Neural crest cell (in vitro differentiated cells): ENCODE measurements around the gene PLEKHG1. TPM values are rescaled to one million over a fixed set of nuclear protein-coding genes. Genes with fewer than 3 reads are reported as not detected.

Experiments used
- DNase-seq: peaks from one replicate; pipeline ENCODE4 v3.0.0; 2021; ENCODE audit warnings: low read depth, mixed read lengths, low spot score
- H3K27ac Mint-ChIP-seq: one replicate; pipeline ENCODE4 v1.8.0; 2021; ENCODE audit warnings: mild to moderate bottlenecking, mixed read lengths; ENCODE audit not compliant: unreplicated experiment
- H3K27me3 Mint-ChIP-seq: 2 replicates; pipeline ENCODE4 v1.8.0; 2021; ENCODE audit warnings: low read depth, mild to moderate bottlenecking, mixed read lengths
- H3K36me3 Mint-ChIP-seq: 2 replicates; pipeline ENCODE4 v1.8.0; 2021; ENCODE audit warnings: low read depth, mild to moderate bottlenecking, mixed read lengths
- H3K4me1 Mint-ChIP-seq: 2 replicates; pipeline ENCODE4 v1.8.0; 2021; ENCODE audit warnings: mixed read lengths
- H3K4me3 Mint-ChIP-seq: one replicate; pipeline ENCODE4 v1.8.0; 2021; ENCODE audit warnings: mild to moderate bottlenecking, mixed read lengths
- H3K9me3 Mint-ChIP-seq: 2 replicates; pipeline ENCODE4 v1.8.0; 2021; ENCODE audit warnings: mixed read lengths
- CTCF ChIP-seq: fragments of 200-600 bp; sonication (generic); conservative IDR thresholded peaks from 2 replicates; pipeline ENCODE4 v1.5.0; 2021; ENCODE audit warnings: antibody characterized with exemption, mild to moderate bottlenecking
- long read RNA-seq: library from polyadenylated mRNA; unstranded; transcript quantifications from one replicate; pipeline ENCODE4 v2.0.0, GENCODE V29; 2020
- total RNA-seq: library from RNA; stranded (reverse); gene quantifications from 2 replicates; pipeline ENCODE4 v1.2.1, GENCODE V29; 2021

PLEKHG1 gene
- total RNA-seq: 25.7 and 27.6 TPM in 2 replicates
- long read RNA-seq, full-length matches to known transcripts: 1 of 23 reads
- long read RNA-seq, partial matches to known transcripts: 14 of 23 reads
- long read RNA-seq, other reads (novel, unspliced or antisense): 8 of 23 reads

DNA sequence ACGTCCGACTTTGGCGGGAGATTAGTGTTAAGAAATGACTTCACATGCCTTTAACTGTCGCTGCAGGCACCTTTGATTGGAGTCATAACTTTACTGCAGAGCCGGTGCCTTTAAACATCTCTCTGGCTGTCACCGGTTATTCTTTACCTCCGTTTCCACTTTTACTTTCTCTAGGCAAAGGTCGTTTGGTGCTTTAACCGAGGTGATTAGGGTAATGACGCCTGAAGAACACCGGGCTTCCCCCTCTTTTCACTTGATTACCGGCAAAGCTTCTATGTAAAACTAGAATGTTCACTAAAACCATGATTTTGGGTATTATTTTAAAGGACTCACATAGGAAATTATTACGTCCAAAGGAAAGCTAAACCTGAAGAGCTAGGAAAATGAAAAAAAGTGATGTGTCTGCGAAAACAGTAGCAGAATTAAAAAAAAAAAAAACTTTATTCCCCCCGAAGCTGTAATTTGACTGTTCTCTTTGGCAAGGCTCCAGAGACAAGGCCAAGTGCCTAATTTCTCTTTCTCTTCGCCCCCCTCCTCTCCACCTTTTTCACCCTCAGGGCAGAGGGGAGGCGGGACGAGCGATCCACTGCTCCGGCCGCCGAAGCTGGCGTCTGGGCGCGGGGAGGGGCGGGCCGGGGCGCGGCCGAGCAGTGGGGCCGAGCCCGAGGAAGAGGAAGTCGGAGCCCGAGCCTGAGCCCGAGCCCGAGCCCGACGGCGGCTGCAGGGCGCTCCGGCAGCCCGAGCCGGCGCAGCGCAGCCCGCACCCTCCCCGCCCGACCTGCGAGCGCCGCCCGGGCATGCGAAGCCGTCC, at the start of gene PLEKHG1:
TSS of gene PLEKHG1 (plus strand) at position 687 of the 811 bp plus-strand sequence. CDS start 133,797 bp downstream, outside the sequence.
- peaks cover 40% of the 10 kb centered on the region for H3K27me3 Mint-ChIP-seq
- H3K36me3 Mint-ChIP-seq: no peaks in the 10 kb centered on the region
- H3K9me3 Mint-ChIP-seq: no peaks in the 10 kb centered on the region

GRCh38 chr6:150550244-150550643, 49.4 kb upstream of the PLEKHG1 start:
- peaks cover 9% of the 10 kb centered on the region for H3K9me3 Mint-ChIP-seq
- peaks cover 23% of the 10 kb centered on the region for H3K4me1 Mint-ChIP-seq
- H3K27me3 Mint-ChIP-seq: no peaks in the 10 kb centered on the region
- H3K4me3 Mint-ChIP-seq: no peak overlapping the region
- no peak overlapping the region for H3K27ac Mint-ChIP-seq
- DNase-seq: no peak
- no peak for TF ChIP-seq CTCF
- H3K36me3 Mint-ChIP-seq: peaks cover 4% of the 10 kb centered on the region

More for the DNA sequence above, at the start of gene PLEKHG1:
- H3K4me3 Mint-ChIP-seq: peak within 1 kb of the TSS; percentile 99
- peak; percentile 63 for DNase-seq
- peak within 1 kb of the TSS; percentile 89 for H3K27ac Mint-ChIP-seq
- no peak for TF ChIP-seq CTCF
- H3K4me1 Mint-ChIP-seq: peaks cover 25% of the 10 kb centered on the region

GRCh38 chr6:150557043-150557599, 42.6 kb upstream of the PLEKHG1 start:
- H3K9me3 Mint-ChIP-seq: peaks cover 14% of the 10 kb centered on the region
- H3K27me3 Mint-ChIP-seq: no peaks in the 10 kb centered on the region
- no peak overlapping the region for H3K27ac Mint-ChIP-seq
- no peaks in the 10 kb centered on the region for H3K4me1 Mint-ChIP-seq
- no peak overlapping the region for H3K4me3 Mint-ChIP-seq
- TF ChIP-seq CTCF: no peak
- DNase-seq: no peak
- H3K36me3 Mint-ChIP-seq: peaks cover 4% of the 10 kb centered on the region

DNA sequence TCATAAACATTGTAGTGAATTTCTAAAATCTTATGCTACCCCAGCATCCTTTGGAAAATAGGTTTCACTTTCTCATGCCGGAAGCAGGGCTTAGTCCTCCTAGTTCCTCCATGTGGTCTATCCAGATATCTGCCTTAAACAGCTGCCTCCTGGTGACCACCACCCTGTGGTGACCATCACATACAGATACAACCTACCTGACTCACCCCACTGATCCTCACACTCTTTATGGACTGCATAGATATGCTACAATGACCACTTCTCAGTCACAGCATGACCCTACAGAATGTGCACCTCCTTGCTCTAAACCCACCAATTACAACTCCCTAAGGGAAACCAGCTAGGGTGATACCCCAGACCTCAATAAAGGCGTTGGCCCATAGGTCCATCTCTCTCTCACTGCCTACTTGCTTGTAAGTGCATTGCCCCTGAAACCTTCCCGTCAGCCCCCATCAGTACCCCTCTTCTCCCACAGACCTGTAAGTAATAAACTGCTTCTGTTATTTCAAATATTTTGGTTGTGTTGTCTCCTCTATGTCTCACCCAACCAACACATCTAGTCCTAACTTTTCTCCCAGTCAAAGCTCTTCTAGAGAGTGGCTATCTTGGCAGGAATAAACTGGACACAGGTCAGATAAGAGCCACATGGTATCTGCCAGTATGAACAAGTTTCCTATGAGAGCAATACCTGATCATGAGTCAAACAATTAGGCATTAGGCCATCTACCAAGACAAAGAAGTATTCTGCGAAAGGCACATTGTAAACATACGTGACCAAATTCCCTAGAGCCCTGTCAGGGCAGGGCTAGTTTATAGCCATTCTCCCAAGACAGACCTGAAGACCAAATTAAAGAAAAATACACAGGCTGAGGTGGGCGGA, 39.4 kb upstream of the PLEKHG1 start:
- no peak for DNase-seq
- Mint-ChIP-seq H3K9me3 (peaks cover 5% of the 10 kb centered on the region), H3K4me3 (no peak overlapping the region), H3K27ac (peak overlapping the region; percentile 54), H3K36me3 (no peaks in the 10 kb centered on the region), H3K4me1 (peaks cover 6% of the 10 kb centered on the region), H3K27me3 (no peaks in the 10 kb centered on the region)
- no peak for TF ChIP-seq CTCF

DNA sequence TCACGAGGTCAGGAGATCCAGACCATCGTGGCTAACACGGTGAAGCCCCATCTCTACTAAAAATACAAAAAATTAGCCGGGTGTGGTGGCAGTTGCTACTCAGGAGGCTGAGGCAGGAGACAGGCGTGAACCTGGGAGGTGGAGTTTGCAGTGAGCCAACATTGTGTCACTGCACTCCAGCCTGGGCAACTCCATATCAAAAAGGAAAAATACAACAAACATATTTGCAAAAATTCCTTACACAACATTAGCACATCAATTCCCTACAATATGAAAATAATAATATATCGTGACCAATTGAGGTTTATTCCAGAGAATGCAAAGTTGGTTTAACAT, 38.8 kb upstream of the PLEKHG1 start:
- Mint-ChIP-seq H3K4me3 (no peak overlapping the region), H3K9me3 (peaks cover 5% of the 10 kb centered on the region), H3K27ac (no peak overlapping the region), H3K4me1 (peaks cover 12% of the 10 kb centered on the region), H3K36me3 (no peaks in the 10 kb centered on the region), H3K27me3 (no peaks in the 10 kb centered on the region)
- DNase-seq: no peak
- TF ChIP-seq CTCF: no peak
